ENCODE results near the gene ZNF814.
"Not testable (repeated sequence)": the region's sequence is repeated elsewhere in the genome, so short reads cannot be mapped to it uniquely, and the experiment has no call there.

ZNF814 gene

GRCh38 chr19:57829316-57829715 is 59.5 kb downstream of the ZNF814 start:
- Histone ChIP-seq H3K4me3 (ENCODE audit: low read depth in 1 of 2, low read length in 2 of 2) (no peak overlapping the region), H3K9ac (ENCODE audit: low read depth, low read length) (no peak overlapping the region), H2AFZ (ENCODE audit: low read depth, low read length) (no peak overlapping the region), H3K36me3 (ENCODE audit: insufficient read depth, low read length) (peaks cover 31% of the 10 kb centered on the region), H4K20me1 (ENCODE audit: insufficient read depth, low read length) (peaks cover 18% of the 10 kb centered on the region), H3K27ac (ENCODE audit: low read length) (no peak overlapping the region), H3K4me1 (ENCODE audit: insufficient read depth, low read length) (no peaks in the 10 kb centered on the region), H3K4me2 (ENCODE audit: insufficient read depth, low read length) (no peak overlapping the region), H3K27me3 (ENCODE audit: insufficient read depth, low read length, poor library complexity) (no peaks in the 10 kb centered on the region), H3K9me3 (ENCODE audit: insufficient read depth, low read length, severe bottlenecking) (no peaks in the 10 kb centered on the region), H3K79me2 (ENCODE audit: insufficient read depth, low read length) (peaks cover 87% of the 10 kb centered on the region)
- DNase-seq (no peak), ATAC-seq (ENCODE audit: insufficient read depth, low read depth) (no peak)
- TF ChIP-seq EZH2 (IDR thresholded peaks at IDR 0.05; ENCODE audit: borderline replicate concordance, low read depth, low read length, severe bottlenecking): no peak
- no peak for TF ChIP-seq CTCF (IDR thresholded peaks at IDR 0.05; ENCODE audit: borderline replicate concordance, extremely low read depth, low read length, poor library complexity, severe bottlenecking)

GRCh38 chr19:57825511-57825910 is 63.3 kb downstream of the ZNF814 start:
- Histone ChIP-seq H3K27ac (ENCODE audit: low read length) (no peak overlapping the region), H3K36me3 (ENCODE audit: insufficient read depth, low read length) (peaks cover 55% of the 10 kb centered on the region), H3K4me1 (ENCODE audit: insufficient read depth, low read length) (peaks cover 11% of the 10 kb centered on the region), H3K27me3 (ENCODE audit: insufficient read depth, low read length, poor library complexity) (no peaks in the 10 kb centered on the region), H3K9ac (ENCODE audit: low read depth, low read length) (no peak overlapping the region), H3K9me3 (ENCODE audit: insufficient read depth, low read length, severe bottlenecking) (no peaks in the 10 kb centered on the region), H4K20me1 (ENCODE audit: insufficient read depth, low read length) (peaks cover 32% of the 10 kb centered on the region), H3K4me2 (ENCODE audit: insufficient read depth, low read length) (no peak overlapping the region), H3K79me2 (ENCODE audit: insufficient read depth, low read length) (peaks cover 95% of the 10 kb centered on the region), H3K4me3 (ENCODE audit: low read depth in 1 of 2, low read length in 2 of 2) (no peak overlapping the region), H2AFZ (ENCODE audit: low read depth, low read length) (no peak overlapping the region)
- no peak for ATAC-seq (ENCODE audit: insufficient read depth, low read depth)
- no peak for DNase-seq
- TF ChIP-seq CTCF (IDR thresholded peaks at IDR 0.05; ENCODE audit: borderline replicate concordance, extremely low read depth, low read length, poor library complexity, severe bottlenecking) (no peak), EZH2 (IDR thresholded peaks at IDR 0.05; ENCODE audit: borderline replicate concordance, low read depth, low read length, severe bottlenecking) (no peak)

- not testable (repeated sequence) for ATAC-seq (ENCODE audit: insufficient read depth, low read depth); H3K4me3 ChIP-seq (ENCODE audit: low read depth in 1 of 2, low read length in 2 of 2)
- peaks cover 45% of the 10 kb centered on the region for H3K36me3 ChIP-seq (ENCODE audit: insufficient read depth, low read length)
Observed at GRCh38 chr19:57823608-57824007, 65.2 kb downstream of the ZNF814 start.

GRCh38 chr19:57823155-57823554 is 65.7 kb downstream of the ZNF814 start:
- H3K27ac ChIP-seq (ENCODE audit: low read length); H3K4me2 ChIP-seq (ENCODE audit: insufficient read depth, low read length); ATAC-seq (ENCODE audit: insufficient read depth, low read depth); H3K9me3 ChIP-seq (ENCODE audit: insufficient read depth, low read length, severe bottlenecking); DNase-seq; H3K4me3 ChIP-seq (ENCODE audit: low read depth in 1 of 2, low read length in 2 of 2); H3K9ac ChIP-seq (ENCODE audit: low read depth, low read length); H2AFZ ChIP-seq (ENCODE audit: low read depth, low read length); H3K27me3 ChIP-seq (ENCODE audit: insufficient read depth, low read length, poor library complexity): not testable (repeated sequence)
- H3K79me2 ChIP-seq (ENCODE audit: insufficient read depth, low read length): peaks cover 93% of the 10 kb centered on the region
- H4K20me1 ChIP-seq (ENCODE audit: insufficient read depth, low read length): peaks cover 24% of the 10 kb centered on the region; the same call in 1 of the 2 replicates
- peaks cover 45% of the 10 kb centered on the region for H3K36me3 ChIP-seq (ENCODE audit: insufficient read depth, low read length)
- H3K4me1 ChIP-seq (ENCODE audit: insufficient read depth, low read length): peaks cover 25% of the 10 kb centered on the region

More at GRCh38 chr19:57823608-57824007, 65.2 kb downstream of the ZNF814 start:
- not testable (repeated sequence) for H3K9ac ChIP-seq (ENCODE audit: low read depth, low read length); H3K27me3 ChIP-seq (ENCODE audit: insufficient read depth, low read length, poor library complexity); H3K27ac ChIP-seq (ENCODE audit: low read length); H2AFZ ChIP-seq (ENCODE audit: low read depth, low read length); H3K4me2 ChIP-seq (ENCODE audit: insufficient read depth, low read length); DNase-seq; H3K9me3 ChIP-seq (ENCODE audit: insufficient read depth, low read length, severe bottlenecking)
- Histone ChIP-seq H4K20me1 (ENCODE audit: insufficient read depth, low read length) (peaks cover 24% of the 10 kb centered on the region; the same call in 1 of the 2 replicates), H3K4me1 (ENCODE audit: insufficient read depth, low read length) (peaks cover 20% of the 10 kb centered on the region), H3K79me2 (ENCODE audit: insufficient read depth, low read length) (peaks cover 93% of the 10 kb centered on the region)

GRCh38 chr19:57821501-57821900 is 67.3 kb downstream of the ZNF814 start:
- not testable (repeated sequence) for H3K4me3 ChIP-seq (ENCODE audit: low read depth in 1 of 2, low read length in 2 of 2); H3K9ac ChIP-seq (ENCODE audit: low read depth, low read length); H3K27me3 ChIP-seq (ENCODE audit: insufficient read depth, low read length, poor library complexity); ATAC-seq (ENCODE audit: insufficient read depth, low read depth); H3K9me3 ChIP-seq (ENCODE audit: insufficient read depth, low read length, severe bottlenecking); DNase-seq; H2AFZ ChIP-seq (ENCODE audit: low read depth, low read length); H3K27ac ChIP-seq (ENCODE audit: low read length)
- Histone ChIP-seq H4K20me1 (ENCODE audit: insufficient read depth, low read length) (peaks cover 23% of the 10 kb centered on the region; the same call in 1 of the 2 replicates), H3K79me2 (ENCODE audit: insufficient read depth, low read length) (peaks cover 81% of the 10 kb centered on the region), H3K4me1 (ENCODE audit: insufficient read depth, low read length) (peaks cover 27% of the 10 kb centered on the region), H3K4me2 (ENCODE audit: insufficient read depth, low read length) (peak overlapping the region; percentile 4; the same call in 1 of the 2 replicates), H3K36me3 (ENCODE audit: insufficient read depth, low read length) (peaks cover 44% of the 10 kb centered on the region)

GRCh38 chr19:57821095-57821494 is 67.7 kb downstream of the ZNF814 start:
- not testable (repeated sequence) for H2AFZ ChIP-seq (ENCODE audit: low read depth, low read length); DNase-seq; H3K27me3 ChIP-seq (ENCODE audit: insufficient read depth, low read length, poor library complexity); ATAC-seq (ENCODE audit: insufficient read depth, low read depth); H3K27ac ChIP-seq (ENCODE audit: low read length); H3K9me3 ChIP-seq (ENCODE audit: insufficient read depth, low read length, severe bottlenecking)
- H3K36me3 ChIP-seq (ENCODE audit: insufficient read depth, low read length): peaks cover 40% of the 10 kb centered on the region
- H3K4me2 ChIP-seq (ENCODE audit: insufficient read depth, low read length): peak overlapping the region; percentile 72
- H3K9ac ChIP-seq (ENCODE audit: low read depth, low read length): peak overlapping the region; percentile 92; the same call in 1 of the 2 replicates
- H3K4me1 ChIP-seq (ENCODE audit: insufficient read depth, low read length): peaks cover 27% of the 10 kb centered on the region
- H3K4me3 ChIP-seq (ENCODE audit: low read depth in 1 of 2, low read length in 2 of 2): peak overlapping the region in 1 of 2 experiments; percentile 95; a peak in 3 of 4 replicates
- H3K79me2 ChIP-seq (ENCODE audit: insufficient read depth, low read length): peaks cover 77% of the 10 kb centered on the region
- peaks cover 19% of the 10 kb centered on the region; the same call in 1 of the 2 replicates for H4K20me1 ChIP-seq (ENCODE audit: insufficient read depth, low read length)
